Vagina (tissue), 2 donors: Measurements from ENCODE around the gene SKAP1. TPM values are rescaled to one million over a fixed set of nuclear protein-coding genes. Genes with fewer than 3 reads are reported as not detected.

Experiments used
- DNase-seq, 2 donors: peaks; one replicate each; pipeline ENCODE4 v3.0.0-alpha.2; 2017; ENCODE audit errors: extremely low spot score in 2 of 2
- H3K27ac ChIP-seq: fragments of 200-600 bp; sonication (generic); one replicate; pipeline ENCODE4 v1.5.1; 2019
- H3K27me3 ChIP-seq: fragments of 200-600 bp; sonication (generic); one replicate; pipeline ENCODE4 v1.5.1; 2019
- H3K36me3 ChIP-seq, 2 donors: fragments of 200-600 bp; sonication (generic); one replicate each; pipeline ENCODE4 v1.5.1; 2017 to 2019
- H3K4me1 ChIP-seq: fragments of 200-600 bp; sonication (generic); one replicate; pipeline ENCODE4 v1.5.1; 2019
- H3K4me3 ChIP-seq, 2 donors: fragments of 200-600 bp; sonication (generic); 1 replicate in 1 of 2; 2 replicates in 1 of 2; pipeline ENCODE4 v1.5.1; 2016 to 2019
- H3K9me3 ChIP-seq: fragments of 200-600 bp; sonication (generic); one replicate; pipeline ENCODE4 v1.5.1; 2019
- CTCF ChIP-seq, 3 experiments: fragments of 450-650 bp in 2 of 3; fragments of 200-600 bp in 1 of 3; sonication (generic) in 1 of 3; IDR thresholded peaks; one replicate each; pipeline ENCODE4 v1.5.1; 2017 to 2019; ENCODE audit warnings: antibody characterized with exemption in 3 of 3, mild to moderate bottlenecking in 2 of 3, moderate library complexity in 2 of 3
- POLR2A ChIP-seq, 2 donors: fragments of 450-650 bp; IDR thresholded peaks; one replicate each; pipeline ENCODE4 v1.6.1; 2017; ENCODE audit warnings: antibody characterized with exemption in 2 of 2, mild to moderate bottlenecking in 2 of 2, moderate library complexity in 2 of 2
- POLR2AphosphoS5 ChIP-seq, 2 donors: sonication (generic); formaldehyde crosslinking; IDR thresholded peaks; one replicate each; pipeline ENCODE4 v1.9.0; 2017; ENCODE audit warnings: antibody characterized with exemption in 2 of 2, mild to moderate bottlenecking in 2 of 2, low read depth in 1 of 2; ENCODE audit not compliant: insufficient read depth in 1 of 2
- intact Hi-C: fragments of 100-400 bp; cut with DNase I; formaldehyde crosslinking; loops from one replicate; pipeline ENCODE4 v1.15.1; 2023
- total RNA-seq: library from RNA; depleted of rRNA; stranded (reverse); fragments of >200 nt; gene quantifications from one replicate; pipeline ENCODE4 v1.2.3, GENCODE V29; 2016

The SKAP1 gene
- total RNA-seq, 1 donor from 2014 or later = 5.6 TPM

DNA sequence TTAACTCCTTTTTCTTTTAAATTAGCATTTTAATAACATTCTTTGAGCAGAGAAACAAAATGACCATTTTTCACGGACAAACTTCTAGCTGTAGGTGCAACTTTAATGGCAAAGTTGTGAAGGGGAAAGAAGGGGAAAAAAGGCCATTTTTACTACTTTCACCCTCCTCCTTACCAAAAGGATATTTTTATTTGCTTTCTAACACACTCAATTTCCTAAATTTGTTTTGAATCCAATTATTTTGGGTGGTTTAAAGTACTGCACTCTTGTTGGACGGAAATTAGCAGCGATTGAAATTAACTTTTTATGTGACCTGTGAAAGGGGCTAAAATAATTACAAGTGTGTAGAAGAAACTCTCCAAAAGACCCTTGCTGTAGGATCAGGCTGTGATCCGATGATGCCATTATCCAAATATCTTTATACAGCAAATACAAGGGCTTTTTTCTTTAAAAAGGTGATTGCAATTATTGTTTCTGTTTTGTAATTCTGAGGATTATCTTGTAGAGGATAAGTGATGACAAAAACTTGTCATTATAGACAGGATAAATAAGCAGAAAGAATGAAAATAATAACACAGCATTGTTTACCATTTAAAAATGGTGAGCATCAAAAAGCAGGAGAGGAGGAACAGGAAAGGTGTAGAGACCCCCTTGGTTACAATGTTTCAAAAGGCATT is 280.1 kb downstream of the SKAP1 start:
- H3K36me3 ChIP-seq = no peaks in the 10 kb centered on the region
- H3K4me1 ChIP-seq = no peaks in the 10 kb centered on the region
- DNase-seq = no peak
- H3K27me3 ChIP-seq = no peaks in the 10 kb centered on the region
- no peaks in the 10 kb centered on the region for H3K9me3 ChIP-seq
- no peak overlapping the region for H3K4me3 ChIP-seq
- H3K27ac ChIP-seq = no peak overlapping the region
- intact Hi-C loops = no loop called here
- TF ChIP-seq POLR2A (IDR thresholded peaks at IDR 0.05) = no peak
- no peak for TF ChIP-seq POLR2AphosphoS5 (IDR thresholded peaks at IDR 0.05; ENCODE audit: insufficient read depth in 1 of 2, low read depth in 1 of 2)

- Histone ChIP-seq H3K27ac (no peak overlapping the region), H3K36me3 (no peaks in the 10 kb centered on the region), H3K9me3 (no peaks in the 10 kb centered on the region), H3K4me1 (no peaks in the 10 kb centered on the region), H3K27me3 (no peaks in the 10 kb centered on the region), H3K4me3 (no peak overlapping the region)
- no peak for TF ChIP-seq POLR2AphosphoS5 (IDR thresholded peaks at IDR 0.05; ENCODE audit: insufficient read depth in 1 of 2, low read depth in 1 of 2)
- TF ChIP-seq POLR2A (IDR thresholded peaks at IDR 0.05) = no peak
- TF ChIP-seq CTCF (IDR thresholded peaks at IDR 0.05) = no peak
- intact Hi-C loops = no loop called here
- no peak for DNase-seq
Observed at GRCh38 chr17:48148854-48149786, 280.9 kb downstream of the SKAP1 start.

GRCh38 chr17:48148029-48148770 is 281.8 kb downstream of the SKAP1 start:
- TF ChIP-seq CTCF (IDR thresholded peaks at IDR 0.05) = no peak
- no peak for TF ChIP-seq POLR2AphosphoS5 (IDR thresholded peaks at IDR 0.05; ENCODE audit: insufficient read depth in 1 of 2, low read depth in 1 of 2)
- no peak for TF ChIP-seq POLR2A (IDR thresholded peaks at IDR 0.05)
- H3K4me3 ChIP-seq = no peak overlapping the region
- intact Hi-C loops = no loop called here
- H3K9me3 ChIP-seq = no peaks in the 10 kb centered on the region
- no peak for DNase-seq
- no peaks in the 10 kb centered on the region for H3K36me3 ChIP-seq
- no peaks in the 10 kb centered on the region for H3K4me1 ChIP-seq
- no peaks in the 10 kb centered on the region for H3K27me3 ChIP-seq
- no peak overlapping the region for H3K27ac ChIP-seq

DNA sequence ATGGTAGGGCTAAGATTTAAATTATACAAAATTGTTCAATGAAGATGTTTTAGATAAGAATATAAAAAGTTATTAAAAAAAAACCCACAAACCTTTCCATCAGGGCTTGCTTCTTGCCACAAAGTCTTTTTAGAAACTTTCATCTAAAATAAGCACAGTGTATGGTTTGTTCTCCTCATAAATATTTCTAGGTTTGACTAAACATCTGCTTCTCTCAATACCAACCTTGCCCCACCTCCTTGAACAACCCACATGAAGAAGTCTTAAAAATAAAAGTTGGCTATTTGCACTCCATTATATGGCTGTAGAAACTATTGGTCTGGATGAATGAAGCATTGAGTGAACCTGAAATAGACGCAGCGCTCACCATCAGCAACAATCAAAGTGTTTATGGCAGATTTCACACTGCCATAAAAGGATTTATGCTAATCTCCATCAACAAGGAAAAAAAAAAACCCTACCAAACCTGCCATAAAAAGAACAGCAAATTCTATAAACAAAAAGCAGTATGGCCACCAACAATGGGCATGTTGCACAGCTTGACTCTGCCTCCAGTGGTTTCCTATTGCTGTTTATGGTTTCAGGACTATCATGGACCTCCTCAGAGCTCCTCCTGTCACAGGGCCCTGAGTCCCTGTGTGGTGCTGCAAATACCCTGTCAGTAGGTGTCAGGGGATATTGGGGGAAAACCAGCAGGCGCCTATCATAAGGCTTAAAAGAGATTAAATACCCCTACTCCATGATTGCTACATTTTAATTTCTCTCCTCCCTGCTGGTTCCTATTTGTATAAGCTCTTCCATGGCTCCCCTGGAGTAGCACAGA is 284.8 kb downstream of the SKAP1 start:
- Histone ChIP-seq H3K9me3 (no peaks in the 10 kb centered on the region), H3K27me3 (no peaks in the 10 kb centered on the region), H3K4me1 (no peaks in the 10 kb centered on the region), H3K4me3 (no peak overlapping the region), H3K27ac (no peak overlapping the region), H3K36me3 (no peaks in the 10 kb centered on the region)
- intact Hi-C loops = no loop called here
- TF ChIP-seq POLR2AphosphoS5 (IDR thresholded peaks at IDR 0.05; ENCODE audit: insufficient read depth in 1 of 2, low read depth in 1 of 2) (no peak), POLR2A (IDR thresholded peaks at IDR 0.05) (no peak), CTCF (IDR thresholded peaks at IDR 0.05) (no peak)
- DNase-seq = no peak

DNA sequence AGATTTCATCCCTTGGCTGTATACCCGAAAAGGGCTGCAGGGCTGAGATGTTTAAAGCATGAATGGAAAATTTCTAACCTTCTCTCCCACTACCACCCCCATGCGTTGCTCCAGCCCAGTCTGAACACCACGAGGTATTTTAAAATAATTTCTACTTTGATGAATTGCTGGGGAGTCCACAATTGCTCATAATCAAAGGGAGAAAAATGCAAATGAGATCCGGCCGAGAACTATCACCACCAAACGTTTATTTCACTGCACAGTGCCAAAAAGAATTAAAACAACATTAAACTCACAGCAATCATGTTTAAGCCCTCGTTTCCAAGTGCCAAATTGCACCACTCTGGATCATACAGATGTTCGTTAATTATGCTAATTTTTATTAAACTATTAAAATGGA is 285.8 kb downstream of the SKAP1 start:
- Histone ChIP-seq H3K4me1 (no peaks in the 10 kb centered on the region), H3K9me3 (no peaks in the 10 kb centered on the region), H3K36me3 (no peaks in the 10 kb centered on the region), H3K27ac (no peak overlapping the region), H3K4me3 (no peak overlapping the region), H3K27me3 (no peaks in the 10 kb centered on the region)
- intact Hi-C loops = no loop called here
- no peak for DNase-seq
- TF ChIP-seq CTCF (IDR thresholded peaks at IDR 0.05) = no peak
